ENCODE results near the gene TNFRSF14. TPM values are rescaled to one million over a fixed set of nuclear protein-coding genes. Genes with fewer than 3 reads are reported as not detected.

TNFRSF14 gene
- total RNA-seq, 1 donor from 2014 or later = 0.36 TPM

GRCh38 chr1:2527556-2527860, 28.7 kb upstream of the TNFRSF14 start:
- Histone ChIP-seq H3K36me3 (ENCODE audit: insufficient read depth, low read length) (peaks cover 3% of the 10 kb centered on the region), H3K9me3 (ENCODE audit: insufficient read depth, low read depth, low read length) (no peaks in the 10 kb centered on the region), H2AFZ (ENCODE audit: low read depth, low read length) (no peak overlapping the region), H3K27me3 (ENCODE audit: insufficient read depth, low read length) (peaks cover 6% of the 10 kb centered on the region), H3K9ac (ENCODE audit: low read length) (no peak overlapping the region), H3K4me3 (ENCODE audit: insufficient read depth, low read depth, low read length) (no peak overlapping the region), H3K4me1 (ENCODE audit: insufficient read depth, low read length) (peaks cover 40% of the 10 kb centered on the region), H3K27ac (ENCODE audit: low read depth, low read length) (no peak overlapping the region), H4K20me1 (ENCODE audit: insufficient read depth, low read length) (peaks cover 34% of the 10 kb centered on the region), H3K79me2 (ENCODE audit: insufficient read depth, low read length) (peaks cover 35% of the 10 kb centered on the region), H3K4me2 (ENCODE audit: low read length) (no peak overlapping the region)
- H3K27ac Mint-ChIP-seq (ENCODE audit: unreplicated experiment) = no peak overlapping the region
- FAIRE-seq = no peak
- TF ChIP-seq CTCF (IDR thresholded peaks at IDR 0.05; ENCODE audit: insufficient read depth, low read depth, low read length) (no peak), EZH2 (IDR thresholded peaks at IDR 0.05; ENCODE audit: insufficient read depth, low read length) (no peak)
- DNase-seq (ENCODE audit: low read depth) = no peak
- no peaks in the 10 kb centered on the region for H3K9me3 Mint-ChIP-seq (ENCODE audit: unreplicated experiment)
- peaks cover 14% of the 10 kb centered on the region for H3K4me1 Mint-ChIP-seq (ENCODE audit: low read depth, unreplicated experiment)
- peaks cover 20% of the 10 kb centered on the region for H3K27me3 Mint-ChIP-seq (ENCODE audit: low read depth, unreplicated experiment)
- peaks cover 2% of the 10 kb centered on the region for H3K36me3 Mint-ChIP-seq (ENCODE audit: low read depth, unreplicated experiment)
- H3K4me3 Mint-ChIP-seq (ENCODE audit: unreplicated experiment) = peak overlapping the region; percentile 47

GRCh38 chr1:2528016-2528415, 28.2 kb upstream of the TNFRSF14 start:
- Histone ChIP-seq H3K4me1 (ENCODE audit: insufficient read depth, low read length) (peaks cover 42% of the 10 kb centered on the region), H4K20me1 (ENCODE audit: insufficient read depth, low read length) (peaks cover 29% of the 10 kb centered on the region), H3K79me2 (ENCODE audit: insufficient read depth, low read length) (peaks cover 30% of the 10 kb centered on the region), H3K9ac (ENCODE audit: low read length) (no peak overlapping the region), H3K9me3 (ENCODE audit: insufficient read depth, low read depth, low read length) (no peaks in the 10 kb centered on the region), H3K36me3 (ENCODE audit: insufficient read depth, low read length) (no peaks in the 10 kb centered on the region), H3K27ac (ENCODE audit: low read depth, low read length) (no peak overlapping the region), H2AFZ (ENCODE audit: low read depth, low read length) (no peak overlapping the region), H3K27me3 (ENCODE audit: insufficient read depth, low read length) (peaks cover 6% of the 10 kb centered on the region), H3K4me3 (ENCODE audit: insufficient read depth, low read depth, low read length) (no peak overlapping the region), H3K4me2 (ENCODE audit: low read length) (no peak overlapping the region)
- Mint-ChIP-seq H3K27me3 (ENCODE audit: low read depth, unreplicated experiment) (peaks cover 24% of the 10 kb centered on the region), H3K4me3 (ENCODE audit: unreplicated experiment) (no peak overlapping the region), H3K36me3 (ENCODE audit: low read depth, unreplicated experiment) (peaks cover 2% of the 10 kb centered on the region), H3K4me1 (ENCODE audit: low read depth, unreplicated experiment) (peaks cover 14% of the 10 kb centered on the region), H3K27ac (ENCODE audit: unreplicated experiment) (no peak overlapping the region), H3K9me3 (ENCODE audit: unreplicated experiment) (no peaks in the 10 kb centered on the region)
- DNase-seq (ENCODE audit: low read depth) (no peak), FAIRE-seq (no peak)
- TF ChIP-seq CTCF (IDR thresholded peaks at IDR 0.05; ENCODE audit: insufficient read depth, low read depth, low read length) (no peak), EZH2 (IDR thresholded peaks at IDR 0.05; ENCODE audit: insufficient read depth, low read length) (no peak)

- Histone ChIP-seq H3K36me3 (ENCODE audit: insufficient read depth, low read length) (no peaks in the 10 kb centered on the region), H3K4me2 (ENCODE audit: low read length) (peak overlapping the region; percentile 65), H3K27ac (ENCODE audit: low read depth, low read length) (no peak overlapping the region), H3K4me3 (ENCODE audit: insufficient read depth, low read depth, low read length) (no peak overlapping the region), H3K27me3 (ENCODE audit: insufficient read depth, low read length) (peaks cover 6% of the 10 kb centered on the region), H4K20me1 (ENCODE audit: insufficient read depth, low read length) (peaks cover 24% of the 10 kb centered on the region), H3K9me3 (ENCODE audit: insufficient read depth, low read depth, low read length) (no peaks in the 10 kb centered on the region), H3K9ac (ENCODE audit: low read length) (no peak overlapping the region), H3K79me2 (ENCODE audit: insufficient read depth, low read length) (peaks cover 24% of the 10 kb centered on the region), H3K4me1 (ENCODE audit: insufficient read depth, low read length) (peaks cover 42% of the 10 kb centered on the region), H2AFZ (ENCODE audit: low read depth, low read length) (no peak overlapping the region)
- no peak for TF ChIP-seq CTCF (IDR thresholded peaks at IDR 0.05; ENCODE audit: insufficient read depth, low read depth, low read length)
- no peak for TF ChIP-seq EZH2 (IDR thresholded peaks at IDR 0.05; ENCODE audit: insufficient read depth, low read length)
- Mint-ChIP-seq H3K9me3 (ENCODE audit: unreplicated experiment) (no peaks in the 10 kb centered on the region), H3K27ac (ENCODE audit: unreplicated experiment) (no peak overlapping the region), H3K4me1 (ENCODE audit: low read depth, unreplicated experiment) (peaks cover 10% of the 10 kb centered on the region), H3K4me3 (ENCODE audit: unreplicated experiment) (no peak overlapping the region), H3K36me3 (ENCODE audit: low read depth, unreplicated experiment) (no peaks in the 10 kb centered on the region), H3K27me3 (ENCODE audit: low read depth, unreplicated experiment) (peaks cover 29% of the 10 kb centered on the region)
- no peak for DNase-seq (ENCODE audit: low read depth)
- FAIRE-seq = no peak
Measured at GRCh38 chr1:2528611-2528965, 27.6 kb upstream of the TNFRSF14 start.
